ENCODE results near the gene GNPDA1.
"Not testable (repeated sequence)": the region's sequence is repeated elsewhere in the genome, so short reads cannot be mapped to it uniquely, and the experiment has no call there.

Gene GNPDA1

DNA sequence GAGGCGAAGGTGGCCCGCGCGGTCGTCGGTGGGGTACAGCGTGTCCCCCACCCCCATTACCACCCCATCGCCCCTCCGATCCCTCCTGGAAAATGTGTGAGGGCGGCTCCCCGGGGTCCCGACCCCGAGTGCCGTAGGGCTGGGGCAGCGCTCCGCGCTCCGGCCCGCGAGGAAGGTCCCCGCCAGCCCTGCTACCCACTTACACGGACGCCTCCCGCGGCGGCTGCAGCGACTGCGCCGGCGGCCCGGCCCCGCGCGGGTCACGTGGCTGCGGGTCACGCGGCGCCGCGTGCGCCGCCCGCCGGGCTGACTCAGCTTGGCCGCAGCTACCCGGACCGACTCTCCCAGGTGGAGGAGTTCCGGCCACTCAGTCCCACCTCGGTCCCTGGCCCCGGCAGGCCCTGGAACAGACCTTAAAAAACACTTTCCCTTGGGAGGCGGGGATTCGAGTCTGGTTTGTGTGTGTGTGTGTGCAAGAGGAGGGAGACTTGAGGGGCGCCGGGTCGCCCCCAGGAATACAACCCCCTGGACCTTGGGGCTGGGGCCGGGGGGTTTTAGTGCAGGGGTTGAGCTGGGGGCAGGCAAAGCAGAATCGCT lies at the start of gene GNPDA1:
GNPDA1 (minus strand) TSS at position 236 of the 597 bp plus-strand sequence. CDS start 992 bp downstream, outside the sequence.
- peak; percentile 91 for DNase-seq

DNA sequence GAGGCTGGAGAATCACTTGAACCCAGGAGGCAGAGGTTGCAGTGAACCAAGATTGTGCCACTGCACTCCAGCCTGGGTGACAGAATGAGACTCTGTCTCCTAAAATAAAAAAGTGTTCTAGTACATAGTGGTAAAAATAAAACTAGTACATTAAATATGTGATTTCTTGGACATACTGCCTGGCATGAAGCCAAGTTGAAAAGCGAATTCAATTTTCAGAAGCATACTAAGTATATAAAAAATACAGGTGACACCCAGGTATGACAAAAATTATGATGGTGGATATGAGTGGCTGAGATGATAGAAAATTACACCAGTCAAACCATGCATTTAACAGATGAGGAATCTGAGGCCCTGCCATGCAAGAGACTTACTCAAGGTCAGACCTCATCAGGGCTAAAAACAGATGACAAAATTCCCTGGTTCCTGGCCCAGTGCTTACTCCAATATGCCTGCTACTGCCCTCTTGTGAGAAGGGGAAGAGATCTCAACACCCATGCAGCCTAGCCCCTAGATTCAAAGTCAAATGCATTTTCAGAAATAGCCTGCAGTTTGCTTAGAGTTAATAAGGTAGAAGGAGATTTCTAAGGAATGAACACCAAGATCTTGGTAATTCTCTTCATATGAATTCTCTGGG lies 46.6 kb upstream of the GNPDA1 start:
- DNase-seq: no peak

DNA sequence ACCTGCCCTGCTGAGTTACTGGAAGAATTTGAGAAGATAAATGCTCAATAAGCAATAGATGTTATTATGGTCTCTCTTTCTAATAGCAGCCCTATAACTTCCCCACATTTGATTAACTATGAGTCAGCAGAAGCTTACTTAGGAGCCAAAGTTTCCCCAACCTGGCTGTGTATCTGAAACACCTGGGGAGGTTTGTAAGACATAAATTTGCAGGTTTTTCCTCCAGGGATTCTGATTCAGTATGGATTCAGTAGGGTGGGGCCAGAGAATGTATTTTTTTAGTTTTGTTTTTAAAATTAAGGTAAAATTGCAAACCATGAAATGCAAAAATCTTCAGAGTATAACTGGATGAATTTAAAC lies 44.9 kb upstream of the GNPDA1 start:
- no peak for DNase-seq

DNA sequence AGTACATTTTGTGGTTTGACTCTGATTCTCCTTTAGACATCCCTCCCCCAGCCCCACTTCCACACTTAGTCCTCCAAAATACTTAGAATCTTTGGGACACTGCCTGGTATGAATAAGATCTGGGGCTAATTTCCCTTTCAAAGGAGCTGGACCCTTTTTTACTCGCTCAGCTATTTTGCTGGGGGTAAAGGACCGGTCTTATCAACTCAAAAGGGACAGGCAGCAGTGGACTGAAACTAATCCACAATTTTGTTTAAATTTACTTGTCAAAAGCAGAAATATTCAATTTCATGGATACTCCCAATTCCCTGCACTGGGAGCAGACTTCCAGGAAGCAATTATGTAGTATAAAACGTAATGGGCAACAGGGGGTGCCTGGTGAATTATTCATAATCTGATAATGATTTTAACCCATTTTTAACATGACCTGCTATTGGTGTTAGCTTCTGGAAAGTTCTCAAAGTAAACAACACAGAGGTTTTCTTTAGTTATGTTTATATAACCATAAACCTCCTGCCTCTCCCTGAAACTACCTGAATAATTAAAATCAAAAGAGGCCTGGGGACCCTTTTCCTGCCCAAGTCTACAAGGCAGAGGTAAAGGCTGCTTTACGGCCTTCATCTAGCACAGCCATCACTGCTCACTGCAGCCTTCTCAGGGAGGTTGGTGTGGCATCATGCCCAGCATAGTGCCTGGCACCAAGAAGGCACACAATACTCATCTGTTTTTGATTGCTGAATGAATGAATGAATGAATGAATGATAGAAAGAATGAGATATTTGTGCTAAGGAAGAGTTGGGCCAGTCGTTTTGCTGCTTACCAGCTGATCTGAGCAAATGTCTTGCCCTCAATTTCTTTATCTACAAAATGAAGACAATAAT lies 44.2 kb upstream of the GNPDA1 start:
- no peak for DNase-seq

DNA sequence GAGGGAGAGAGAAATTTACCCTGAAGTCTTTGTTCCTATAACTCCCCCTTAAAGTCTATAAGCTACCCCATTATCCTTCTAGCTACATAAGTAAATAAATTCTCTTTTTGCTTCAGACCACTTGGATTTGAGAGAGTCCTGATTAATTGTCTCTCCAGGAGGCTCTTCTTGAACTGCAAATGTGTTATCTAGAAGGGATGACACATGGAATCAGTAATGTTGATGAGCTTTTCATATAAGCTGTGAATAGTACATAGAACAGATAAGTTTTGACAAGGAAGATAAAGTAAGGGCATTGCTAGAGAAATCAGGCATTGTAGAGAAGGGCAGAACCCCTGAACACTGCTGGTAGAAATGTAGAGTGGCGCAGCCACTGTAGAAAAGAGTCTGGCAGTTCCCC lies 42.5 kb upstream of the GNPDA1 start:
- no peak for DNase-seq

DNA sequence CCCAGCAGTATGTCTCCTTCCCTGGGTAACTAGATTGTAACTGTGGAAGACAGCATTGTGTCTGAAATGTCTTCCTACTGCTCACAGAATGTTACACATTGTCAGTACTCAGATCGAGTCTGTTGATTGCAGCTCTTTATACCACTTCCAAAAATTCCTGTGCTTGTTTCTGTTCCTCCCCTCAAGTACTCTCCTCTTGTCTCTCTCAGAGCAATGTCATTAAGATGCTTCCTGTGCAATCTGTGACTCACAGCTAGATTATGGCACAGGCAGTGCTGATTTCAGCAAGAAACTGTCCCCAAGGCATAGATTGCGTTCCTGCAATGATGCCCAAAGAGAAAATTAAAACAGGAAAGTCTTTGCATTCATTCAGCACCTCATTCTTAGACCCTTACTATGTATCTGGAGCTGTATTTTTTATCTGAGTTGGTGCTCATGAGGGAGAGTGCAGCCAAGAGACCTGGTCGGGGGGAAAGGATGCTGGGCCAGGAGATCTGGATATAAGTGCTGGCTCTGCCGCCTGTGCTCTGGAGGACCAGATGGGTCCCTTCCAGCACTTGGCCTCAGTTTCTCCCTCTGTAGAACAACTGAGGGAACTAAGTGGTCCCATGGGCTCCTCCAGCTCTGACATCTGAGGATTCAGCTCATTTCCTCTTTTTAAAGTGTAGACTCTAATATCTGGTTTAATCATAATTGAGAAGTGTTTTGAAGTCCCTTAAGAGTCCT lies 40.8 kb upstream of the GNPDA1 start:
- DNase-seq: peak; percentile 70

DNA sequence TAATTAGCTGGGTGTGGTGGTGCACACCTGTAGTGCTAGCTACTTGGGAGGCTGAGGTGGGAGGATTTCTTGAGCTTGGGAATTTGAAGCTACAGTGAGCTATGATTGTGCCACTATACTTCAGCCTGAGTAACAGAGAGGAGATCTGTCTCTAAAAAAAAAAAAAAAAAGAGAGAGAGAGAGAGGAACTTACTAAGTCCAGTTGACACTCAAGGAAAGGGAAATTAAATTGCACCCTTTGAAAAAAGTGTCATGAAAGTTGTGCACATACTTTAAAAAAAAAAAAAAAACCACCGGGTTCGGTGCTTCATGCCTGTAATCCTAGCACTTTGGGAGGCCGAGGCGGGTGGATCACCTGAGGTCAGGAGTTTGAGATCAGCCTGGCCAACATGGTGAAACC lies 39.2 kb upstream of the GNPDA1 start:
- DNase-seq: not testable (repeated sequence)

DNA sequence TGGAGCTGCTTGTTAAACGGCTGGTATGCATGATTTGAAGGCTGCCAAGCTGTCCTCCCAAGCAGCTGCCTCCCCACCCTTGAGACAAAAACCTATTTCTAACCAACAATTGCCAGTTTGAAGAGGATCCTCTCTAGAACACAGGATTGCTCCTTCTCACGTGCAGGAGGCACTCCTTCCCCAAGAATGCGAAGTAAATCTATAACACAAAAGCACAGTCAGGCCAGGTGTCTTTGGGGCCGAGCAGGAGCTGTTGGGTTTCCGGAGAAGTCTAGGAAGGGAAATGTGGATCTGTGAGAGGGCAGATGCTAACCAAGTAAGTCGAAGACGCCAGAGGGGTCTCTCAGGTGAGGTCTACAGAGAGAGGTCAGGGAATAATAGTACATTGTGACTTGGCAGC lies 35.4 kb upstream of the GNPDA1 start:
- DNase-seq: no peak

DNA sequence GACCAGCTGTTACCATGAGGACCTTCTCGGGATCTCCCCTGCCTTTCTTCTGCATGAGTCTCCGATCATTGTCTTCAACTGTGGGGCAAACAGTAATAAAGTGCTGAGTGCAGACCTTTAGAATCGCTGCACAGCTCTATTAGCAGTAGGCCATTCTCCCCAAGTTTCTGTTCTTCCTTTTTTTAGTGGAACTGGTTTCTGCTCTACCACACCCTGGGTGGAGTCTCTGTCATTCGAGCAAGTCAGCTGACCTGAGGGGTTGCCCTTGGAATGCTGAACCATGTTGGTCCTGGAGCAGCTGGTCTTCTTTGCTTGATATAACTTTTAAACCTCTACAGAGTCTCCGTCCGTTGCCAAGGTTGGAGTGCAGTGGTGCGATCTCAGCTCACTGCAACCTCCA lies 33.4 kb upstream of the GNPDA1 start:
- DNase-seq: peak; percentile 76

DNA sequence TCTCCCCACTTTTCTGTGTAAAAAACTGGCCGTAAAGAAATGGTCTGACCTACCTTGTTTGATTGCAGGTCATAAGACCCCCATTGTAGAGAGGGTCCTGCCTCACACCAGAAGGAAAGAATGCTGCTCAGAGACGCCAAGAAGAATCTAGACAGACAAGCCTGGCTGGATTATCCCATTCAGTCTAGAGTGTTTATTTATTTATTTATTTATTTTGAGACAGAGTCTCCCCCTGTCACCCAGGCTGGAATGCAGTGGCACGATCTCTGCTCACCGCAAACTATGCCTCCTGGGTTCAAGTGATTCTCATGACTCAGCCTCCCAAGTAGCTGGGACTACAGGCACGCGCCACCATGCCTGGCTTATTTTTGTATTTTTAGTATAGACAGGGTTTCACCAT lies 28.1 kb upstream of the GNPDA1 start:
- not testable (repeated sequence) for DNase-seq

DNA sequence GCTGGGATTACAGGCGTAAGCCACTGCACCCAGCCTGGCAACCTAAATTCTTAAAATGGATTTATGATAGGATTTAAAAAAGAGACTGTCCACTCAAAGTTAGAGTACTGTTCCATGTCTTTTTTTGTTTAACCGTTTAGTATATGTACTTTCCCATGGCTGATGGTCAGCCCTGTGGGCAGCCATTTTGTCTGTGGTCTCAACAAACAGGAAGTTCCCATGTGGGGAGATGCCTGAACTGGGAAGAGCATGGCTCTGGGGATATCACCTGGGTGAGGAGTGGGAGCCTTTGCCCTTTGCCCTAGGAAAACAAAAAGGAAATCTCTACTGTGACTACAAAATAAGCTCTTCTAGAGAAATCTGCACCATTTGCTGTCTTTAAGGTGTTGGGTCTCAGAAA lies 27.5 kb upstream of the GNPDA1 start:
- DNase-seq: no peak

DNA sequence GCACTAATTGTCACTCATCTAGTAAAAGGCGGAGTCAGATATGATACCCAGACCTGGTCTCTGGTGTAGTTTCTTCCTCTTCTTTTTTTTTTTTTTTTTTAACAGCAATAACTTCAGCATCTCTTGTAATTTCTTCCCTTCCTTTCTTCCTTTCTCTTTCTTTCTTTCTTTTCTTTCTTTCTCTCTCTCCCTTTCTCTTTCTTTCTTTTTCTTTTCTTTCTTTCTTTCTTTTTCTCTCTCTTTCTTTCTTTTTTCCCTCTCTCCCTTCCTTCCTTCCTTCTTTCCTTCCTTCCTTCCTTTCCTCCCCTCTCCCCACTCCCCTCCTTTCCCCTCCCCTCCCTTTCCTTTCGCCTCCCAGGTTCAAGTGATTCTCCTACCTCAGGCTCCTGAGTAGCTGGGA lies 25.9 kb upstream of the GNPDA1 start:
- no peak for DNase-seq

DNA sequence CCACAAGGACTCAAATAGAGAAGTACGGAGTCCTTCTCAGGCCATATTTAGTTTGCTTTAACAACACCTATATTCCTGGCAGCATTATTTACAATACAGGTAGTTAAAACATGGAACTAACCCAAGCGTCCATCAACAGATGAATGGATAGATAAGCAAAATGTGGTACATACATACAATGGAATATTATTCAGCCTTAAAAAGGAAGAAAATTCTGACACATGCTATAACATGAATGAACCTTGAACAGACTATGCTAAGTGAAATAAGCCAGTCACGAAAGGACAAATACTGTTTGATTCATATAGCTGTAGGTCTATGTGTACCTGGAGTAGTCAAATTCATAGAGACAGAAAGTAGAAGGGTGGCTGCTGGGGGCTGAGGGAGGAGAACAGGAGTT lies 24.8 kb upstream of the GNPDA1 start:
- DNase-seq: not testable (repeated sequence)

DNA sequence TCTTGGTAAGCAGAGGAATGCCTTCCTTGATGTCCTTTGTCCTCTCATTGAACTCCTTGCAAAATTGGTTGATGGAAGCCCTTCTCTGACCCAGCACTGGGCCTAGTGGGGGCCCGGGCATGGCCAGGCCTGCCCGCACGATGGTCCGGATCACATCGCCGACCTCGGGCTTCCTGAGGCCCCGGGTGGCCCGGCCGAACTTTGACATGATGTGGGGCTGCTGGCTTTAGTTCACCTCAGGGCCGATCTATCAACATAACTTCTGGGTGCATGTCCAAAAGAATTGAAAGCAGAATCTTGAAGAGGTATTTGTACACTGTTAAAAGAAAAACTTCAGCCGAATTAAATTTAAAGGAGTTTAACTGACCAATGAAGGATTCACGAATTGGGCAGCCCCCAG lies 24.1 kb upstream of the GNPDA1 start:
- no peak for DNase-seq

DNA sequence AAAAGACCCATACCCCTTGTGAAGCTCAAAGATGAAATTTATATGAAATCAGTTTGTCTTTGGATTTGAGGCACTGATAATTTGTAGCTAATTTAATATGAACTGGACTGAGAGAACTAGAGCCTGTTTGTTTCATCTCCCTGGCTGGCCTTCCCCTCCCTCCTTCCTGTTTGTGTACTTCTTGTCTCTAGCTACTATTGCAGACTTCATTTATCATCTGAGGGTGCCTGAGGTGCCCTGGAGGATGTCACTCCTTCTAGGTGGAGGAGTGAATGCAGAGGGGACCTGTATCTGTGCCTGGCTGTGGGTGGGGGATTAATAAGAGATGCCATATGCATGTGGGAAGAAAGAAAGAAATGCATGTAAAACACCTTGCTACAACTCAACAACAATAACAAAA lies 22.2 kb upstream of the GNPDA1 start:
- no peak for DNase-seq

DNA sequence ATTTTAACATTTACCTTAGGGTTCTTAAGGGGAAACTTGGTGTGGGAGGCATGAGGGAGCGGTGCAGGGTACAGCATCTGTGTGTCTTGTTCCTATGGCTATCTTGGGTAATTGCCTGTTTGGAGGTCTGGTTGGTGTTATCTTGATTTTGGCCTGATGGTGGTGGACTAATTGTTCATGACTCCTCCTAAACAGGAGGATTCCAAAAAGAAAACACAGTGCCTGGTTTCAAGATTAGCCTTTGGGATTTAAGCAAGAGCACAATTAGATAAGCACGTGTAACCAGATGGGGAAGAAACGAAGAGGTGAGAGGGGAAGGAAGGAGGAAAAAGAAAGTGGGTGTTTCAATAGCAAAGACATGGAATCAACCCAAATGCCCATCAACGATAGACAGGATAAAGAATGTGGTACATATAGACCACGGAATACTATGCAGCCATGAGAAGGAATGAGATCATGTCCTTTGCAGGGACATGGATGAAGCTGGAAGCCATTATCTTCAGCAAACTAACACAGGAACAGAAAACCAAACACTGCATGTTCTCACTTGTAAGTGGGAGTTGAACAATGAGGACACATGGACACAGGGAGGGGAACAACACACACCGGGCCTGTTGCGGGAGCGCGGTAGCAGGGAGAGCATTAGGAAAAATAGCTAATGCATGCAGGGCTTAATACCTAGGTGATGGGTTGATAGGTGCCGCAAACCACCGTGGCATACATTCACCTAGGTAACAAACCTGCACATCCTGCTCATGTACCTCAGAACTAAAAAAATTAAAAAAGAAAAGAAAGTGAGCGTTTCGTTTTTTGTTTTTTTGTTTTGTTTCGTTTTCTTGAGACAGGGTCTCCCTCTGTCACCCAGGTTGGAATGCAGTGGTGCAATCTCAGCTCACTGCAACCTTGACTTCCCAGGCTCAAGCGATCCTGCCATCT lies 21.1 kb upstream of the GNPDA1 start:
- DNase-seq: not testable (repeated sequence)

DNA sequence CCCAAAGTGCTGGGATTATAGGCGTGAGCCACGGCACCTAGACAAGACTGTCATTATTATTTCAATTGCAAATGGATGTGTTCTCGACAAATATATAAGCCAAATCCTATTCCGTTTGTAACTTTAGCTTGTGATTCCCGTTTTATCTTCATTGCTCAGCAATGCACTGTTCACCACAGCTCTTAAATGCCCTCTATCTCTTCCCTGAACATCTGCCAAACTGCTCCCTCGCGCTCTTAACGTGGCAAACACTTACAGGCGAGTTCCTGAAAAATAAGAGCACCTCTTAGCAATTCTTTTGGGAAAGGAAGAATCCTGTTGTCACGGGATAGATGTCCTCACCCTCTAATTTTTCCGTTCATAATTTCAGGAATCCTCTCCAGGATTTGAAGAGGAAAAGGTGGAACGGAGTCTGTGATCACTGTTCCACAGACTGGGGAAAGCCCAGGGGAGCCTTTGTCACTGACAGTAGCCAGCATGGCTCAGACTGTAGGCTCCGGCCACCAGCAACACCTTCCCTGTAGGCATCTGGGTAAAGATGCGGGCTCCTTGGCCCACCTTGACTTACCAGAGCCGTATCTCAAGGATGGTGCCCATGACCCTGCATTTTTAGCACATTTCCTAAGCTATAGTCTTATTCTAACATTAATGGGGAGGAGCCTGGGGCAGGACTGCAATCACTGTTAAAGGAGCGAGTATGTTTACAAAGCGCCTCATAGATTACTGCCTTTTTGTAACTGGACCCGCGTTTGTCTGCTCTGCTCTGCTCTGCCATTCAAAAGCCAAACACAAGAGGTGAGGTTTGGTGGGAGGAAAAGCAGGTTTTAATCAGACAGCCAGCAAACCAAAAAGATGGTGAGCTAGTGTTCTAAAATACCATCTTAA lies 20.2 kb upstream of the GNPDA1 start:
- no peak for DNase-seq

DNA sequence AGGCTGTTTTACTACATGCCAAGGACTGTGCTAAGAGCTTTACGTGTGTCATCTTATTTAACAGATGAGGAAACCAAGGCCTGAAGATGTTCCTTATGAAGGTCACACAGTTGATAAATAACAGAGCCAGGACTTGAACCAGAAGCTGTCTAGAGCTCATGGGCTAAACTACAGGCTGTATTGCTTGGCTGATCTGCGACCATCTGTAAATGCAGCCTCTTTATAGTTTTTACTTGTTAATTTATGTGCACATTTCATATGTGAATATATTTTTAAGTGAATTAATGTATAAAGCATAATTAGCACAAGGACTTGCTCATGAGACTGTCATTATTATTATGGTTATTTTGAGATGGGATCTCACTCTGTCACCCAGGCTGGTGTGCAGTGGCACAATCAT lies 19.3 kb upstream of the GNPDA1 start:
- no peak for DNase-seq

DNA sequence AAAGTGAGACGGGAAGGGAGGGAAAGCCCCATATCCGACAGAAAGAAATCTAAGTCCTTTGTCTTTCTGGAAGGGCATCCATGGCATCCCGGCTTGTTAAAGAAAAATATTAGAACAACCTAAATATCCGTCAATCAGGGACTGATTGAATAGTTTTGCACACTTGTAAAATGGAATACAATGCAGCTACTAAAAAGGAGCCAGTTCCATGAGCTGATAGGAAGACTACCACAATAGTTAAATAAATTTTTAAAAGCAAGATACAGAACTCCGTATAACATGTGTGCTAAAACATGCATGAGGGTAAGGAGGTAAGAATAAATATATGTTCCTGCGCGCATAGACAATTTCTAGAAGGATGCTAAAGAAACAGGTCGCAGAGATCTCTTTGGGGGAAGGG lies 12.8 kb upstream of the GNPDA1 start:
- no peak for DNase-seq

DNA sequence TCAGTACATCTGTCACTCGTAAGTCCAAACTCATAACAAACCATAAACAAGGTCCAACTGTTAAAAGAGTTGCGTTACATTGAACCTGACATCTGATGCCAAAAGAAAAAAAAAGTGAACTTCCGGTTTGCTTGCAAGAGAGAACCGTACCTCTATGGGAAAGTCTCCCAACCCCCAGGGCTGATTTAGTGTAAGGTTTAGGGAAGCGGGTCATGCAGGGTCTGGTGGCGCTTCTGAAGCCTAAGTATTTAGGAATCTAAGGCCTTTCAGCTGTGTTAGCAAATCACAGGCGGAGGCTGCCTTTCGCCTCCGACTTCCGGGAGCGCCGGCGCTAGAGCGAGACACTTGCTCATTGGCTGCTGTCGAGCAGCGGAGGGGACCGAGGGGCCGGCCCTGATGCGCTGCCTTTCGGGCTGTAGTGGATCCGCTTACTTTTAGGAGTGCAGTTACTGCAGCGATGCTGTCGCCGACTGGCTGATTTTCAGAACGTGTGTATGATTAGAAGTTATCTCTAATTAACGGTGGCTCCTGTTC lies 12.0 kb upstream of the GNPDA1 start:
- peak; percentile 95 for DNase-seq

DNA sequence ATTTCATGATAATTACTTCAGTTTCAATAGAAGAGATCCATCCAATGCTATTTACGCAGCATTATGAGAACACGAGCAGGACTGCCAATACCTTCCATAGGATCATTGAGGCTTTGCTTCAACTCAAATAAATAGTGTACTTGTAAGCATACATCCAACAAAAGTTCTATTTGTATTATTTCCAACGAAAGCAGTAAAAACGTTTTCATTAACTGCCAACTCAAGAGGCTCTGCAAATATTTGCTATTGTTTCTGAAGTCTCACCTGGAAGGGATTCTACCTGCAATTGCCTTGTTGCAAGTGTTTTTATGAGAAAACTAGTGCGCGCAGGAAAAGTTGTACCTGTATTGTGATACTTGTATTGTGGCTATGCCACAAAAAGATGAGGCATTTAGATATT lies 11.0 kb upstream of the GNPDA1 start:
- DNase-seq: no peak
